ENCODE data around the gene PSMG3. TPM values are rescaled to one million over a fixed set of nuclear protein-coding genes. Genes with fewer than 3 reads are reported as not detected.
"Not testable (repeated sequence)": the region's sequence is repeated elsewhere in the genome, so short reads cannot be mapped to it uniquely, and the experiment has no call there.

The PSMG3 gene
- total RNA-seq, 1 donor from 2014 or later: 33.7 TPM

- intact Hi-C loops (cut with micrococcal nuclease): loop anchor here (10.0 kb wide), 1 partner anchor 388 kb away; no protein-coding TSS in a partner anchor
Measured at GRCh38 chr7:1536455-1536742, 33.4 kb downstream of the PSMG3 start.

- intact Hi-C loops (cut with micrococcal nuclease): loop anchor here (10.0 kb wide), 1 partner anchor 389 kb away; no protein-coding TSS in a partner anchor
Measured at GRCh38 chr7:1535701-1536454, 34.0 kb downstream of the PSMG3 start.

- intact Hi-C loops (cut with micrococcal nuclease): loop anchor here (10.0 kb wide), 1 partner anchor 390 kb away; no protein-coding TSS in a partner anchor
Measured at GRCh38 chr7:1535100-1535458, 34.8 kb downstream of the PSMG3 start.

- intact Hi-C loops (cut with micrococcal nuclease): loop anchor here (10.0 kb wide), 1 partner anchor 390 kb away; no protein-coding TSS in a partner anchor
Measured at GRCh38 chr7:1534330-1535099, 35.3 kb downstream of the PSMG3 start.

- intact Hi-C loops (cut with micrococcal nuclease): loop anchor here (2.0 to 10.0 kb wide), 3 partner anchors 29 to 391 kb away; partner anchors contain the start of gene INTS1
Measured at GRCh38 chr7:1533547-1534329, 36.1 kb downstream of the PSMG3 start.

- intact Hi-C loops (cut with micrococcal nuclease): loop anchor here (2.0 to 10.0 kb wide), 3 partner anchors 28 to 392 kb away; partner anchors contain the start of gene INTS1
Measured at GRCh38 chr7:1533255-1533546, 36.6 kb downstream of the PSMG3 start.

GRCh38 chr7:1532456-1533254 is 37.2 kb downstream of the PSMG3 start:
- intact Hi-C loops (cut with micrococcal nuclease): loop anchor here (1.0 to 10.0 kb wide), 4 partner anchors 28 to 392 kb away; partner anchors contain the start of genes INTS1 and PSMG3

- intact Hi-C loops (cut with micrococcal nuclease): loop anchor here (1.0 to 10.0 kb wide), 5 partner anchors 27 to 408 kb away; partner anchors contain the start of genes INTS1 and PSMG3
Measured at GRCh38 chr7:1531979-1532455, 37.8 kb downstream of the PSMG3 start.

- intact Hi-C loops (cut with micrococcal nuclease): loop anchor here (1.0 to 10.0 kb wide), 2 partner anchors 393 to 409 kb away; no protein-coding TSS in a partner anchor
Measured at GRCh38 chr7:1531263-1531978, 38.4 kb downstream of the PSMG3 start.

GRCh38 chr7:1530946-1531262 is 38.9 kb downstream of the PSMG3 start:
- intact Hi-C loops (cut with micrococcal nuclease): loop anchor here (1.0 to 10.0 kb wide), 4 partner anchors 72 to 1100 kb away; partner anchors contain the start of genes MICALL2 and TTYH3

GRCh38 chr7:1529383-1530116 is 40.3 kb downstream of the PSMG3 start:
- intact Hi-C loops (cut with micrococcal nuclease): loop anchor here (1.0 to 10.0 kb wide), 3 partner anchors 70 to 1102 kb away; partner anchors contain the start of genes MICALL2 and TTYH3

GRCh38 chr7:1526271-1526754 is 43.5 kb downstream of the PSMG3 start:
- intact Hi-C loops (cut with micrococcal nuclease): no loop called here

- intact Hi-C loops (cut with micrococcal nuclease): no loop called here
Measured at GRCh38 chr7:1525409-1525808, 44.4 kb downstream of the PSMG3 start.

- intact Hi-C loops (cut with micrococcal nuclease): no loop called here
Measured at GRCh38 chr7:1523844-1524243, 46.0 kb downstream of the PSMG3 start.

- intact Hi-C loops (cut with micrococcal nuclease): no loop called here
Measured at GRCh38 chr7:1523208-1523607, 46.6 kb downstream of the PSMG3 start.

GRCh38 chr7:1521456-1521855 is 48.4 kb downstream of the PSMG3 start:
- intact Hi-C loops (cut with micrococcal nuclease): no loop called here

GRCh38 chr7:1520539-1521234 is 49.1 kb downstream of the PSMG3 start:
- intact Hi-C loops (cut with micrococcal nuclease): no loop called here

- intact Hi-C loops (cut with micrococcal nuclease): not testable (repeated sequence)
Measured at GRCh38 chr7:1519322-1519922, 50.4 kb downstream of the PSMG3 start.
